B cell (primary cell): ENCODE measurements around the gene FBLN5.

Experiments used
- CTCF ChIP-seq: fragments of 200-600 bp; IDR thresholded peaks from one replicate; pipeline ENCODE4 v1.8.0; 2022; ENCODE audit warnings: antibody characterized with exemption, mild to moderate bottlenecking
- EZH2 ChIP-seq: IDR thresholded peaks from 2 replicates; pipeline ENCODE4 v1.6.1; 2012; ENCODE audit warnings: borderline replicate concordance, low read depth, mild to moderate bottlenecking, moderate library complexity, low read length; ENCODE audit not compliant: insufficient read depth, poor library complexity, severe bottlenecking

GRCh38 chr14:91882776-91883175 lies 64.7 kb downstream of the FBLN5 start:
- TF ChIP-seq CTCF: no peak
- TF ChIP-seq EZH2: no peak
